ENCODE measurements around the gene SLC38A8. TPM values are rescaled to one million over a fixed set of nuclear protein-coding genes. Genes with fewer than 3 reads are reported as not detected.

The SLC38A8 gene
- total RNA-seq, 1 experiment from 2014 or later, result not detected

DNA sequence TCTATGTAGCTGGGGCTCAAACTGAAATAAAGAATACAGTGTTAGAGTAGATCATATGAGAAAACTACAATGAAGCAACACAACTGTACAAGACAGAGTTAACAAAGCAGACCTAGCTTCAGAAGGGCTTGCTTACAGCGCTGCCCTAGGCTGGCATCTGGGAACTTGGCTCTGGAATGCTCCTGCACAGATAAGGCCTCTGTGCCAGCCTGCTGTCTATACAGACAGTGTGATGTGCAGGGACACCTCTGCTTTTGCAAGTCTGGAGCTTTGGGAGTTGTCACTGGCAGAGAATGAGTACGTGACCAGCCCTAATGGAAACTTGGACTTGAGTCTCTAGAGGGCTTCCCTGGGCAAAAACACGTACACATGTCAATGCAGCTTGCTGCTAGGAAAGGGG is 32.1 kb upstream of the SLC38A8 start:
- DNase-seq (ENCODE audit: low read depth, low spot score), result no peak
- POLR2A ChIA-PET, result no interaction called here
- TF ChIP-seq, protein P1, sequence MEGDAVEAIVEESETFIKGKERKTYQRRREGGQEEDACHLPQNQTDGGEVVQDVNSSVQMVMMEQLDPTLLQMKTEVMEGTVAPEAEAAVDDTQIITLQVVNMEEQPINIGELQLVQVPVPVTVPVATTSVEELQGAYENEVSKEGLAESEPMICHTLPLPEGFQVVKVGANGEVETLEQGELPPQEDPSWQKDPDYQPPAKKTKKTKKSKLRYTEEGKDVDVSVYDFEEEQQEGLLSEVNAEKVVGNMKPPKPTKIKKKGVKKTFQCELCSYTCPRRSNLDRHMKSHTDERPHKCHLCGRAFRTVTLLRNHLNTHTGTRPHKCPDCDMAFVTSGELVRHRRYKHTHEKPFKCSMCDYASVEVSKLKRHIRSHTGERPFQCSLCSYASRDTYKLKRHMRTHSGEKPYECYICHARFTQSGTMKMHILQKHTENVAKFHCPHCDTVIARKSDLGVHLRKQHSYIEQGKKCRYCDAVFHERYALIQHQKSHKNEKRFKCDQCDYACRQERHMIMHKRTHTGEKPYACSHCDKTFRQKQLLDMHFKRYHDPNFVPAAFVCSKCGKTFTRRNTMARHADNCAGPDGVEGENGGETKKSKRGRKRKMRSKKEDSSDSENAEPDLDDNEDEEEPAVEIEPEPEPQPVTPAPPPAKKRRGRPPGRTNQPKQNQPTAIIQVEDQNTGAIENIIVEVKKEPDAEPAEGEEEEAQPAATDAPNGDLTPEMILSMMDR (IDR thresholded peaks at IDR 0.05), result no peak
- TF ChIP-seq SIN3A (IDR thresholded peaks at IDR 0.05; ENCODE audit: borderline replicate concordance, insufficient read depth, low read depth, low read length), result no peak
- no peak for TF ChIP-seq POLR2AphosphoS5 (IDR thresholded peaks at IDR 0.05; ENCODE audit: low read depth, low read length)
- TF ChIP-seq REST (IDR thresholded peaks at IDR 0.05; ENCODE audit: insufficient read depth in 1 of 2, low read depth in 2 of 2, low read length in 1 of 2), result no peak
- CTCF ChIA-PET, result no interaction called here
- Histone ChIP-seq H3K9me3 (ENCODE audit: control insufficient read depth, insufficient read depth, low read depth, low read length) (no peaks in the 10 kb centered on the region), H3K36me3 (ENCODE audit: control insufficient read depth, insufficient read depth, low read length) (peaks cover 2% of the 10 kb centered on the region; the same call in 1 of the 2 replicates), H3K27ac (ENCODE audit: low read length) (no peak overlapping the region), H3K4me3 (ENCODE audit: low read depth in 2 of 2, low read length in 2 of 2) (no peak overlapping the region), H3K4me1 (ENCODE audit: control insufficient read depth, insufficient read depth, low read length) (no peaks in the 10 kb centered on the region), H3K27me3 (ENCODE audit: control insufficient read depth, insufficient read depth, low read length) (no peaks in the 10 kb centered on the region)
- in situ Hi-C loops (cut with HindIII; ENCODE audit: low pct_unique_long_range_greater_than_20kb, low sequenced_read_pairs), result no loop called here
- intact Hi-C loops (cut with micrococcal nuclease; ENCODE audit: unreplicated experiment), result no loop called here
- BruUV-seq (replicated peaks), result no TSS peak
- no peak for ATAC-seq

DNA sequence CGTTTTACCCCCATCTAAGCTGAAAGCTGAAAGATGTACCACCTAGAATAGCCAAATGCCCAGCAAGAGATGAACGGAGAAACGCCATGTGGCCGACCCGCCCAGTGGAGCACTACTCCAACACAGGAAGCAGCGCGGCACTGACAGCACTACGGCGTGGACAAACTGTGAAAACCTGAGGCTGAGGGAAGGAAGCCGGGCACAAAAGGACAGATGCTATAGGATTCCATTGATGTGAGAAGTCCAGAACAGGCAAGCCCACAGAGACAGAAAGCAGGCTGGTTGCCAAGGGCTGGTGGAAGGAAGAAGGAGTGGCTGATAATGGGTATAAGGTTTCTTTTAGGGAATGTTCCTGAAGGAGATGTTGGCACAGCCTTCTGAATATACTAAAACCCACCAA is 29.4 kb upstream of the SLC38A8 start:
- intact Hi-C loops (cut with micrococcal nuclease; ENCODE audit: unreplicated experiment) (no loop called here), in situ Hi-C loops (cut with HindIII; ENCODE audit: low pct_unique_long_range_greater_than_20kb, low sequenced_read_pairs) (no loop called here)
- CTCF ChIA-PET, result no interaction called here
- Histone ChIP-seq H3K4me3 (ENCODE audit: low read depth in 2 of 2, low read length in 2 of 2) (no peak overlapping the region), H3K27me3 (ENCODE audit: control insufficient read depth, insufficient read depth, low read length) (no peaks in the 10 kb centered on the region), H3K4me1 (ENCODE audit: control insufficient read depth, insufficient read depth, low read length) (no peaks in the 10 kb centered on the region), H3K9me3 (ENCODE audit: control insufficient read depth, insufficient read depth, low read depth, low read length) (no peaks in the 10 kb centered on the region), H3K36me3 (ENCODE audit: control insufficient read depth, insufficient read depth, low read length) (peaks cover 2% of the 10 kb centered on the region), H3K27ac (ENCODE audit: low read length) (no peak overlapping the region)
- no TSS peak for BruUV-seq (replicated peaks)
- no peak for ATAC-seq
- TF ChIP-seq POLR2AphosphoS5 (IDR thresholded peaks at IDR 0.05; ENCODE audit: low read depth, low read length), result no peak
- no peak for TF ChIP-seq TCF7L2 (IDR thresholded peaks at IDR 0.05; ENCODE audit: low read depth, low read length)
- TF ChIP-seq, protein P1 (IDR thresholded peaks at IDR 0.05), result no peak
- TF ChIP-seq SIN3A (IDR thresholded peaks at IDR 0.05; ENCODE audit: borderline replicate concordance, insufficient read depth, low read depth, low read length), result no peak
- no peak for TF ChIP-seq REST (IDR thresholded peaks at IDR 0.05; ENCODE audit: insufficient read depth in 1 of 2, low read depth in 2 of 2, low read length in 1 of 2)
- POLR2A ChIA-PET, result no interaction called here
- DNase-seq (ENCODE audit: low read depth, low spot score), result no peak

All from Panc1 (cell line).